ENCODE measurements around the gene GATB. TPM values are rescaled to one million over a fixed set of nuclear protein-coding genes. Genes with fewer than 3 reads are reported as not detected.

GATB gene
- total RNA-seq, 2 experiments from 2014 or later: 13.1 to 14.0 TPM

DNA sequence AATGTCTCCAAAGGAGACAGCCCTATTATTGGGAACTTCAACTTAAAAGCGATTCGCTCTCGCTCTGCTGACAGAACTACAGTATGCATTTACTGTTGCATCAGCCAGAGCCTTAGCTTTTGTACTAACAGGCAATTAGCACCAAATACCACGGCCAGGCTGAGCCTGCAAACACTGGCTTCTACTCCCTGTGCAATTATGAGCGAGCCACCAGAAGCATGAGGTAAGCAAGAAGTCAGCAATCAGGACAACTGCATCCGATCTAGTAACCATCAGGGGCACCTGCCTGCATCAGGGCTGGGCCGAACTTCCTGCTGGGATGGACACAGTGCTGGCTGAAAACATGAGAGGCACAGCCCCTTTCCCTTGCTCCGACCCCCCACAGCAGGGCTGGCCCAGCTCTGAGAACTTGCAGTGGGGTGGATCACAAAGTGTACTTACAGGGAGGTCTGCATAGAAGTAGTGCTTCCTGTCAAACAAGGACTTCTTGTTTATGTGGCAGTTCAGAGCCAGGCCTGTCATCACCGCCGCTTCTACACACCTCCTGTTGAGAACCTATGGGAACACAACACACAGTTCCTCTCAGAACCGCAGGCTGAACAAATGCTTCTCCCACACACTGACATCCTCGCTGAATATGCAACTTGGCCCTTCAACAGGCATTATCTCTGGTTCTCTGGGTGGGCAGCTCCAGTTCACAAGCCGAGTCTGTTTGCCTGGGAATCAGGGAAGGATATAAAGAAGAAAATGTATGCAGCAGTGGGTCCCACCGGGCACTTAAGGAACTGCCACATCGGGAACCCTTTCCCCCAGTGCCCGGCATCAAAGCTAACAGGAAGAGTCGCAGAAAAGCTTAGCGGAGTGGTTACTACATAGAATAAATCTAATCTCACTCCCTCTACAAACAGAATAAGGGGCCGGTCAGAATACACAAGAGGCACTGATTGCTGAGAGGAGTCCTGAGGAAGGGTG, 41.5 kb downstream of the GATB start:
- Mint-ChIP-seq H3K27me3 (no peaks in the 10 kb centered on the region), H3K9me3 (no peaks in the 10 kb centered on the region), H3K4me3 (no peak overlapping the region), H3K36me3 (ENCODE audit: low read depth) (no peaks in the 10 kb centered on the region), H3K4me1 (no peaks in the 10 kb centered on the region), H3K27ac (no peak overlapping the region)
- no peak for DNase-seq
- POLR2A ChIA-PET: no interaction called here
- CTCF ChIA-PET: no interaction called here

DNA sequence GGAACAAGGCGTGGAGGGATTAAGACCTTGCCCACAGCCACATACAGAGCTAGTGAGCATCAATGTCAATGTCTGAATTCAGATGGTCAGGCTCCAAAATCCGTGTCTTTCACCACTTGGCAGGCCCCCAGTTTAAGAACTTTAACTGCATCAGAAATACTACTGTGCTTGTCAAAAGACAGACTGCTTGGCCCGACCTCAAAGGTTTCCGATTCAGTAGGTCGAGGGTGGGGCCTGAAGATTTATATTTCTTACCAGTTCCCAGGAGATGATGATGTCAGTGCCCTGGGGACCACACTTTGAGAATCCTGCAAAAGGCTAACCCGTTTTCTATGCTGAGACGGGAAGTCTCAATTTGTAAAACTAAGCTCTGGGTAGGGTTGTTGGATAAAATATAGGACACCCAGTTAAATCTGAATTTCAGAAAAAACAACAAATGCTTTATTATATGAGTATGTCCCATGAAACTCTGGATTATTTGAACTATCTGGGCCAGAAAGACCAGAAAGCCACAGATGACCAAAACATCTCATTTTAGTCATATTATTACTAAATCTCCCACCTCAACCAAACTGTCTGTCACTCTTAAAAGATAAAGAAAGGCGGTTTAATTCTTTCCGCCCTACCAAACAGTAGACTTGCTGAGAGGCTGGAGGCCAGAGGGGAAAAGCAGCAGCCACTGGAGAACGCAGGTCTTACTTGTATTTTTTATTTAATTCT, 42.7 kb downstream of the GATB start:
- Mint-ChIP-seq H3K9me3 (no peaks in the 10 kb centered on the region), H3K27ac (no peak overlapping the region), H3K4me3 (no peak overlapping the region), H3K4me1 (no peaks in the 10 kb centered on the region), H3K36me3 (ENCODE audit: low read depth) (no peaks in the 10 kb centered on the region), H3K27me3 (no peaks in the 10 kb centered on the region)
- DNase-seq: no peak
- ChIA-PET CTCF (no interaction called here), POLR2A (no interaction called here)

DNA sequence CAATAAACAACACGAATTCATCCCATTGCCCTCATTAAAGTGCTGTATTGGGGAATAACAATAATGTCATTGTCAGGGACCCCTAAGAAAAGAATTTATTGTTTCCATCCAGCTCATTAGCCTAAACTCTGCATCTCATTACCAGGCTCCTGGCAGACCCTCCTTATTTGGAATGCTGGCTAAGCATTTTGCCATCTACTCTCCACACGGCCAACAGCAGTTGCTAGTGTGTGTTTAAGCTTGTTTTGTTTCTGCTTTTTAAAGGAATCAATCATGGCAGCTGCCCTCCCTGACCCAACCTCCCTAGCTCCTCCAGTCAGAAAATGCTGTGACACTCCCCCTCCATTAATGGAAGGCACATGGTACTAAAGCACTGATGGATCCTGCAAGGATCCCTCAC, 43.5 kb downstream of the GATB start:
- Mint-ChIP-seq H3K4me1 (no peaks in the 10 kb centered on the region), H3K27me3 (no peaks in the 10 kb centered on the region), H3K36me3 (ENCODE audit: low read depth) (no peaks in the 10 kb centered on the region), H3K27ac (no peak overlapping the region), H3K9me3 (no peaks in the 10 kb centered on the region), H3K4me3 (no peak overlapping the region)
- CTCF ChIA-PET: no interaction called here
- POLR2A ChIA-PET: no interaction called here
- no peak for DNase-seq

GRCh38 chr4:151716324-151716723, 44.5 kb downstream of the GATB start:
- no peaks in the 10 kb centered on the region for H3K4me1 Mint-ChIP-seq
- H3K9me3 Mint-ChIP-seq: no peaks in the 10 kb centered on the region
- DNase-seq: no peak
- ChIA-PET POLR2A (no interaction called here), CTCF (no interaction called here)
- H3K27me3 Mint-ChIP-seq: no peaks in the 10 kb centered on the region
- H3K4me3 Mint-ChIP-seq: no peak overlapping the region
- H3K27ac Mint-ChIP-seq: no peak overlapping the region
- no peaks in the 10 kb centered on the region for H3K36me3 Mint-ChIP-seq (ENCODE audit: low read depth)

DNA sequence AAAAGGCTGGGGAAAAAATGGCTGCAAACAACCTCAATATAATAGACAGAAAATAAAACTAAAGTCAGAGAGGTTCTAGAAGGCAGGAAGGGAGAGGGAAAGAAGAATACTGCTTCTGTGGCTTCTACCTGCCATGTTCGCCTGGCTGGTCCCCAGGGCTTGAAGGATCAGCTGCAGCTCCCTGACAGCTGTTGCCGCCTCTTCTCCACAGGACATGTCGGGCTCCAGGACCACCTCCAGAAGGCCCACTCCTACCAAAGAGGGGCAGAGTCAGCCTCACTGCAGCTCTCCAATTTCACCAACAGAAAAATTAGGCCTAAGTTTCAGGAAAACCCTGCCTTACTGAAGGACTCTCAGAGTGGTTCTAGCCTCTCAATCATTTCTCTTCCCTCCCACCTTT, 44.9 kb downstream of the GATB start:
- CTCF ChIA-PET: no interaction called here
- DNase-seq: no peak
- H3K9me3 Mint-ChIP-seq: no peaks in the 10 kb centered on the region
- POLR2A ChIA-PET: no interaction called here
- H3K27me3 Mint-ChIP-seq: no peaks in the 10 kb centered on the region
- no peaks in the 10 kb centered on the region for H3K36me3 Mint-ChIP-seq (ENCODE audit: low read depth)
- H3K4me1 Mint-ChIP-seq: no peaks in the 10 kb centered on the region
- no peak overlapping the region for H3K4me3 Mint-ChIP-seq
- H3K27ac Mint-ChIP-seq: no peak overlapping the region

DNA sequence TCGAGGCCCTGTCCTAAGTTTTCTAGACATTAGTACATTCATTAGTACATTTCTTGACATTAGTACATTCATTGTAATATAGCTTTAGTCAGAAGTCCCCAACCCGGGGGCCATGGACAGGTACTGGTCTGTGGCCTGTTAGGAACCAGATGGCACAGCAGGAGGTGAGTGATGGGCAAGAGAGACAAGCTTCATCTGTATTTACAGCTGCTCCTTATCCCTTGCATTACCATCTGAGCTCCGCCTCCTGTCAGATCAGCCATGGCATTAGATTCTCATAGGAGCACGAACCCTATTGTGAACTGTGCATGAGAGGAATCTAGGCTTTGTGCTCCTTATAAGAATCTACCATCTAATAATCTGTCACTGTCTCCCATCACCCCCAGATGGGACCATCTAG, 48.0 kb downstream of the GATB start:
- Mint-ChIP-seq H3K9me3 (no peaks in the 10 kb centered on the region), H3K4me1 (no peaks in the 10 kb centered on the region), H3K27ac (no peak overlapping the region), H3K27me3 (no peaks in the 10 kb centered on the region), H3K36me3 (ENCODE audit: low read depth) (no peaks in the 10 kb centered on the region), H3K4me3 (no peak overlapping the region)
- no peak for DNase-seq
- ChIA-PET POLR2A (no interaction called here), CTCF (no interaction called here)

GRCh38 chr4:151711646-151712045, 49.2 kb downstream of the GATB start:
- Mint-ChIP-seq H3K4me3 (no peak overlapping the region), H3K27ac (no peak overlapping the region), H3K9me3 (no peaks in the 10 kb centered on the region), H3K36me3 (ENCODE audit: low read depth) (no peaks in the 10 kb centered on the region), H3K27me3 (no peaks in the 10 kb centered on the region), H3K4me1 (no peaks in the 10 kb centered on the region)
- ChIA-PET POLR2A (no interaction called here), CTCF (no interaction called here)
- no peak for DNase-seq

GRCh38 chr4:151709587-151709986, 51.2 kb downstream of the GATB start:
- Mint-ChIP-seq H3K9me3 (no peaks in the 10 kb centered on the region), H3K36me3 (ENCODE audit: low read depth) (peaks cover 10% of the 10 kb centered on the region), H3K4me1 (no peaks in the 10 kb centered on the region), H3K4me3 (no peak overlapping the region), H3K27me3 (no peaks in the 10 kb centered on the region), H3K27ac (no peak overlapping the region)
- ChIA-PET POLR2A (no interaction called here), CTCF (no interaction called here)
- no peak for DNase-seq

DNA sequence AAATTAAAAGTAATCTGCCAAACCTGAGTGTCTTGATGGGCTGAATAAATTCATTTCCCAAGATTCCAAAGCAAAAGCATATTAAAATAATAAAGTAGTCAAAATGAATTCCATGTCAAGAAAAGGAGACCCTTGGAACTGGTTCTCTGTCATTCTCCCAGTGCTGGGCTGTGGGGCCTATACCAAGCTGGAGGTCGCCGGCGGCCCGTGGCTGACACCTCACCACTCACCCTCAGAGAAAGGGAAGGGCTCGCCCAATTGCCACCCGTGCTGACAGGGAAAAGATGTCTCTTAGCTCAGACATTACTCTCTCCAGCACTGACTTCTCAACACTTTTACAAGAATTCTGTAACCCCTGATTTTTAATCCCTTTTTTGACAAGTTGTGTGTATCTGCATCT, 51.7 kb downstream of the GATB start:
- no peaks in the 10 kb centered on the region for H3K27me3 Mint-ChIP-seq
- peaks cover 10% of the 10 kb centered on the region for H3K36me3 Mint-ChIP-seq (ENCODE audit: low read depth)
- no peak overlapping the region for H3K4me3 Mint-ChIP-seq
- no peaks in the 10 kb centered on the region for H3K4me1 Mint-ChIP-seq
- ChIA-PET CTCF (no interaction called here), POLR2A (no interaction called here)
- H3K9me3 Mint-ChIP-seq: no peaks in the 10 kb centered on the region
- no peak for DNase-seq
- no peak overlapping the region for H3K27ac Mint-ChIP-seq

DNA sequence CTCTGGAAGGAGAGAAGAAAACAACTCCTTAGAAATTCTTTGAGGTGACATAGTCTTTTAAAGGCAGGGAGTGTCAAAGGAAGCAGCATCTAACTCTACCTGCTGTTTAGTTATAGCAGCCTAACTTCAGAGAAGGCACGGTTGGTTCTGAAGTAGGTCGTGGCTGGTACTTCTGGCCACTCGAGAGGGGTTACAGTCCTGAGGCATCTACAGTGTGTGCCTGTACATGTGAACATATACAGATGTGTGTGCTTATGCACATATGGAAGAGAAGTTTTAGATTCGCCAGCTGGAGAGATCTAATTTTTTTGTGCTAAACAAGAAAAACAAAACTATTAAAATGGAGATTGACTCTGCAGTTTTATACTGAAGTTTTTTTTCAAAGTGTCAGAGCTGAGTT, 52.7 kb downstream of the GATB start:
- no peak overlapping the region for H3K4me3 Mint-ChIP-seq
- H3K9me3 Mint-ChIP-seq: no peaks in the 10 kb centered on the region
- H3K4me1 Mint-ChIP-seq: no peaks in the 10 kb centered on the region
- H3K27me3 Mint-ChIP-seq: no peaks in the 10 kb centered on the region
- CTCF ChIA-PET: no interaction called here
- peaks cover 14% of the 10 kb centered on the region for H3K36me3 Mint-ChIP-seq (ENCODE audit: low read depth)
- no peak overlapping the region for H3K27ac Mint-ChIP-seq
- POLR2A ChIA-PET: no interaction called here
- no peak for DNase-seq

GRCh38 chr4:151703401-151703800, 57.4 kb downstream of the GATB start:
- peaks cover 31% of the 10 kb centered on the region for H3K36me3 Mint-ChIP-seq (ENCODE audit: low read depth)

DNA sequence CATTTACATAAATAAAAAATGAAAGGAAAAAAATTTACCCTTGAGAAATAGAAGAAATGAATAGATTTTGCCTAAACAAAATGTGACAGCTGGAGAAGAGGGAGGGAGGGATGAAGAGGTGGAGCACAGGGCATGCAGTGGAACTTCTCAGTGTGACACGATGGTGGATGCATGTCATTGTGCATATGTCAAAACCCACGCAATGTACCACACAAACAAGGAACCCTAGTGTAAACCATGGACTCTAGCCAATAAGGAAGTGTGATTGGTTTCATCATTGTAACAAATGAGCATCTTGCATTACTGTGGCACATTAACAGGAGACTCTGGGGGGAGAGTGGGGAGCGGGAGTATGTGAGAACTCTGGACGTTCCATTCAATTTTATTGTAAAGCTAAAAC, 58.6 kb downstream of the GATB start:
- no peak overlapping the region for H3K4me3 Mint-ChIP-seq
- H3K36me3 Mint-ChIP-seq (ENCODE audit: low read depth): peaks cover 31% of the 10 kb centered on the region
- no peaks in the 10 kb centered on the region for H3K27me3 Mint-ChIP-seq
- ChIA-PET CTCF (no interaction called here), POLR2A (no interaction called here)
- H3K27ac Mint-ChIP-seq: no peak overlapping the region
- peaks cover 2% of the 10 kb centered on the region for H3K4me1 Mint-ChIP-seq
- no peak for DNase-seq
- H3K9me3 Mint-ChIP-seq: no peaks in the 10 kb centered on the region

More at GRCh38 chr4:151703401-151703800, 57.4 kb downstream of the GATB start:
- DNase-seq: no peak
- peaks cover 2% of the 10 kb centered on the region for H3K4me1 Mint-ChIP-seq
- CTCF ChIA-PET: no interaction called here
- no peaks in the 10 kb centered on the region for H3K9me3 Mint-ChIP-seq
- H3K27ac Mint-ChIP-seq: no peak overlapping the region
- H3K4me3 Mint-ChIP-seq: no peak overlapping the region
- no peaks in the 10 kb centered on the region for H3K27me3 Mint-ChIP-seq
- POLR2A ChIA-PET: no interaction called here

DNA sequence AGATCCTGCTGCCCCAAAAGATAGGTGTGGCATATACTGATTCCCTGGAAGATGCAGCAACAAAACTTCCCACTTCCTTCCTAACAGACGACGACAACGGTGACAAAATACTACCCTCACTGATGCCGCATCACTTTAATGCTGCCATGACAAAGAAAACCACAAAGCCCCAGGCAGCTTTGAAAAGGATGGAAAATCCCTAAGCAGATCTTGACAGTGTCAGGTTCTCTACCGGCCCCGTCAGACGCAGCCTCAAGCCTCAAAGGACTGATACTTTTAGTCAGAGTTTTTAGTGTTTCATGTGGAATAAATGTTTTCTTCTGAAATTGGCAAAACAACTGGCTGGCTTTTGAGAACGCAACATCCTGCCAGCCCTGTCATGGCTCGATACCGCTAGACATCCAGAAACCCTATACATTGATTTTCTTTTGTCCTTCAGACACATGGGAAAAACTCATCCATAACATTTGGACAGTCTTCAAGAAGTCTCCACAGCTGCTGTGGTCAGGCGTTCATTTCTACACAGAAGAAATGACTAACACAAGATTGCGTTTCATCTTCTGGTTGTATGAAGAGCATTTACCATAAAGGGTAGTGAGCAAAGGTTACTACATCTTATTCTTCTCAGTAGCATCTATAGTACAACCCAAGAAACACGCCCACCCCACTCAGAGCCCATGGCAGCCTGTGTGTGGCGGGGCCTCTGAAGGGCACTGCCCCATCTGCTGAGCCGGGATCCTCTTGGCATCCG, 60.1 kb downstream of the GATB start:
- POLR2A ChIA-PET: no interaction called here
- H3K27ac Mint-ChIP-seq: no peak overlapping the region
- no peaks in the 10 kb centered on the region for H3K9me3 Mint-ChIP-seq
- no peak for DNase-seq
- H3K4me1 Mint-ChIP-seq: peaks cover 2% of the 10 kb centered on the region
- H3K4me3 Mint-ChIP-seq: no peak overlapping the region
- peaks cover 27% of the 10 kb centered on the region for H3K36me3 Mint-ChIP-seq (ENCODE audit: low read depth)
- CTCF ChIA-PET: no interaction called here
- no peaks in the 10 kb centered on the region for H3K27me3 Mint-ChIP-seq
